Left ventricle myocardium inferior (tissue), 1 donor: ENCODE results near the gene PTPRN. TPM values are rescaled to one million over a fixed set of nuclear protein-coding genes. Genes with fewer than 3 reads are reported as not detected.
A peak's percentile ranks its signal among the peaks of the same experiment; 100 is the strongest.

Experiments used
- DNase-seq: peaks from one replicate; pipeline ENCODE4 v3.0.0-alpha.2; 2020
- H3K27ac ChIP-seq: fragments of 200-600 bp; replicated peaks from 2 replicates; pipeline ENCODE4 v1.8.0; 2021
- H3K27me3 ChIP-seq: fragments of 200-600 bp; 2 replicates; pipeline ENCODE4 v1.8.0; 2021; ENCODE audit warnings: low read depth
- H3K36me3 ChIP-seq: fragments of 200-600 bp; 2 replicates; pipeline ENCODE4 v1.8.0; 2021
- H3K4me1 ChIP-seq: fragments of 200-600 bp; 2 replicates; pipeline ENCODE4 v1.8.0; 2021
- H3K4me3 ChIP-seq: fragments of 200-600 bp; 2 replicates; pipeline ENCODE4 v1.8.0; 2021; ENCODE audit warnings: mild to moderate bottlenecking, moderate library complexity
- H3K9me3 ChIP-seq: fragments of 200-600 bp; replicated peaks from 2 replicates; pipeline ENCODE4 v1.8.0; 2021
- CTCF ChIP-seq: fragments of 200-600 bp; IDR thresholded peaks from 2 replicates; pipeline ENCODE4 v1.8.0; 2021; ENCODE audit warnings: antibody characterized with exemption, mild to moderate bottlenecking, borderline replicate concordance
- intact Hi-C: fragments of 100-400 bp; cut with micrococcal nuclease; formaldehyde crosslinking; loops from one replicate; pipeline ENCODE4 v1.11.0; 2022
- total RNA-seq: library from RNA; stranded (reverse); fragmentation: NEBNext Ultra II Directional; extraction: Animal tissue kit (Norgen Biotek cat#: 25700); gene quantifications from one replicate; pipeline ENCODE4 v1.2.1, GENCODE V29; 2021
- donor health status: DM: no; HTN: yes; CAD: no; lungs with severe emphysema.

Gene PTPRN
- total RNA-seq, 1 donor from 2014 or later: 0.11 TPM

GRCh38 chr2:219278655-219279150 is 30.5 kb downstream of the PTPRN start:
- Histone ChIP-seq H3K27me3 (no peaks in the 10 kb centered on the region), H3K4me1 (peaks cover 67% of the 10 kb centered on the region), H3K27ac (peak overlapping the region; percentile 98), H3K4me3 (peak overlapping the region; percentile 88), H3K9me3 (no peaks in the 10 kb centered on the region), H3K36me3 (peaks cover 35% of the 10 kb centered on the region)
- TF ChIP-seq CTCF: no peak
- no peak for DNase-seq
- intact Hi-C loops: no loop called here

- H3K9me3 ChIP-seq: no peaks in the 10 kb centered on the region
- intact Hi-C loops: no loop called here
- peaks cover 60% of the 10 kb centered on the region for H3K4me1 ChIP-seq
- DNase-seq: peak; percentile 77
- H3K27me3 ChIP-seq: no peaks in the 10 kb centered on the region
- peak overlapping the region; percentile 43 for H3K4me3 ChIP-seq
- peak overlapping the region; percentile 98 for H3K27ac ChIP-seq
- peak; percentile 100 for TF ChIP-seq CTCF
- H3K36me3 ChIP-seq: peaks cover 28% of the 10 kb centered on the region
Measured at GRCh38 chr2:219277703-219278654, 31.2 kb downstream of the PTPRN start.

GRCh38 chr2:219274361-219274921 is 34.8 kb downstream of the PTPRN start:
- Histone ChIP-seq H3K27ac (peak overlapping the region; percentile 91), H3K36me3 (no peaks in the 10 kb centered on the region), H3K27me3 (no peaks in the 10 kb centered on the region), H3K9me3 (no peaks in the 10 kb centered on the region), H3K4me3 (no peak overlapping the region), H3K4me1 (peaks cover 36% of the 10 kb centered on the region)
- DNase-seq: no peak
- no peak for TF ChIP-seq CTCF
- intact Hi-C loops: no loop called here

GRCh38 chr2:219273937-219274336 is 35.3 kb downstream of the PTPRN start:
- H3K27me3 ChIP-seq: no peaks in the 10 kb centered on the region
- H3K4me1 ChIP-seq: peaks cover 37% of the 10 kb centered on the region
- DNase-seq: no peak
- peak overlapping the region; percentile 91 for H3K27ac ChIP-seq
- H3K4me3 ChIP-seq: no peak overlapping the region
- H3K36me3 ChIP-seq: no peaks in the 10 kb centered on the region
- intact Hi-C loops: no loop called here
- TF ChIP-seq CTCF: no peak
- no peaks in the 10 kb centered on the region for H3K9me3 ChIP-seq

- DNase-seq: no peak
- Histone ChIP-seq H3K9me3 (no peaks in the 10 kb centered on the region), H3K27me3 (no peaks in the 10 kb centered on the region), H3K4me1 (peaks cover 28% of the 10 kb centered on the region), H3K27ac (no peak overlapping the region), H3K4me3 (no peak overlapping the region), H3K36me3 (no peaks in the 10 kb centered on the region)
- no peak for TF ChIP-seq CTCF
- intact Hi-C loops: no loop called here
Measured at GRCh38 chr2:219272995-219273394, 36.2 kb downstream of the PTPRN start.
